SK-N-MC (cell line): ENCODE measurements around the gene CUL9.

ENCODE experiments used
- EZH2 ChIP-seq: fragments of 200-600 bp; sonication (generic); IDR thresholded peaks from one replicate; pipeline ENCODE4 v1.6.1; 2017; ENCODE audit warnings: antibody characterized with exemption
- FOXP2 ChIP-seq: optimal IDR thresholded peaks from 2 replicates; pipeline ENCODE3; 2011; ENCODE audit warnings: mild to moderate bottlenecking, moderate library complexity; ENCODE audit not compliant: insufficient read depth; ENCODE audit errors: extremely low read length, control extremely low read depth
- POLR2AphosphoS5 ChIP-seq: IDR thresholded peaks from 2 replicates; pipeline ENCODE4 v1.6.1; 2012; ENCODE audit warnings: mild to moderate bottlenecking, low read depth, low read length, borderline replicate concordance

GRCh38 chr6:43185391-43185985 is 3.5 kb downstream of the CUL9 start:
- no peak for TF ChIP-seq POLR2AphosphoS5
- no peak for TF ChIP-seq EZH2
- no peak for TF ChIP-seq FOXP2
